Measurements from ENCODE around the gene TMEM126A.
"Not testable (repeated sequence)": the region's sequence is repeated elsewhere in the genome, so short reads cannot be mapped to it uniquely, and the experiment has no call there.

GRCh38 chr11:85654343-85654742 lies 6.6 kb downstream of the TMEM126A start:
- not testable (repeated sequence) for TF ChIP-seq CTCF, POLR2A (IDR thresholded peaks at IDR 0.05)

Measured in gastroesophageal sphincter (tissue), 3 donors.